K562 (cell line): ENCODE measurements around the gene CEACAM18. TPM values are rescaled to one million over a fixed set of nuclear protein-coding genes. Genes with fewer than 3 reads are reported as not detected.
A peak's percentile ranks its signal among the peaks of the same experiment; 100 is the strongest.

Experiments
- CCNT2 ChIP-seq: IDR thresholded peaks from 2 replicates; pipeline ENCODE4 v1.6.1; 2011; ENCODE audit warnings: borderline replicate concordance, low read depth, mild to moderate bottlenecking, moderate library complexity, mixed read lengths, low read length; ENCODE audit not compliant: insufficient read length; ENCODE audit errors: extremely low read depth
- DNMT1 ChIP-seq: fragments of 450-650 bp; IDR thresholded peaks from 2 replicates; pipeline ENCODE4 v1.6.1; 2016; ENCODE audit warnings: antibody characterized with exemption, mild to moderate bottlenecking
- GTF3C2 ChIP-seq: IDR thresholded peaks from 3 replicates; pipeline ENCODE4 v1.6.1; 2011; ENCODE audit warnings: borderline replicate concordance, mild to moderate bottlenecking, moderate library complexity; ENCODE audit not compliant: insufficient read length; ENCODE audit errors: extremely low read depth
- KDM1A ChIP-seq, 2 experiments: fragments of 450-650 bp; IDR thresholded peaks; 2 replicates each; pipeline ENCODE4 v1.6.1; 2016; ENCODE audit warnings: mild to moderate bottlenecking in 2 of 2
- OTX1 ChIP-seq: fragments of 450-650 bp; formaldehyde crosslinking; IDR thresholded peaks from 2 replicates; pipeline ENCODE4 v1.4.0; 2022; ENCODE audit warnings: mild to moderate bottlenecking
- SETDB1 ChIP-seq: IDR thresholded peaks from one replicate; pipeline ENCODE4 v1.6.1; 2012; ENCODE audit warnings: low read length, control low read depth, inconsistent platforms
- SPI1 ChIP-seq: IDR thresholded peaks from 2 replicates; pipeline ENCODE4 v1.6.1; 2011; ENCODE audit warnings: low read depth, low read length, control low read depth, borderline replicate concordance
- TFAM ChIP-seq: fragments of 250-450 bp; sonication (Bioruptor Pico); conservative IDR thresholded peaks from 2 replicates; pipeline ENCODE4 v1.5.0; 2021; ENCODE audit warnings: mild to moderate bottlenecking, moderate library complexity
- TRIM25 ChIP-seq: fragments of 450-650 bp; IDR thresholded peaks from 2 replicates; pipeline ENCODE4 v1.7.0; 2016; ENCODE audit warnings: borderline replicate concordance
- ZBTB1 ChIP-seq: sonication (generic); formaldehyde crosslinking; IDR thresholded peaks from 2 replicates; pipeline ENCODE4 v1.8.1; 2023; ENCODE audit warnings: missing genetic modification reagents, low read depth, mild to moderate bottlenecking, borderline replicate concordance
- ZBTB5 ChIP-seq: fragments of 450-650 bp; IDR thresholded peaks from 2 replicates; pipeline ENCODE4 v1.6.1; 2017; ENCODE audit warnings: antibody characterized with exemption
- ZMIZ1 ChIP-seq, 2 experiments: fragments of 150-350 bp in 1 of 2; IDR thresholded peaks; 2 replicates each; pipeline ENCODE4 v1.6.1; 2012 to 2016; ENCODE audit warnings: low read depth in 2 of 2, low read length in 2 of 2, mild to moderate bottlenecking in 1 of 2, moderate library complexity in 1 of 2
- ZNF12 ChIP-seq: sonication (generic); formaldehyde crosslinking; IDR thresholded peaks from 2 replicates; pipeline ENCODE4 v1.4.0; 2020; ENCODE audit warnings: mild to moderate bottlenecking, missing genetic modification reagents
- ZNF316 ChIP-seq: fragments of 450-650 bp; IDR thresholded peaks from 2 replicates; pipeline ENCODE4 v1.6.1; 2016
- ZNF511 ChIP-seq: sonication (generic); formaldehyde crosslinking; IDR thresholded peaks from 2 replicates; pipeline ENCODE4 v1.8.0; 2022; ENCODE audit warnings: mild to moderate bottlenecking, missing genetic modification reagents
- polyA plus RNA-seq, 8 experiments: library from polyadenylated mRNA; depleted of rRNA in 4 of 8; stranded (reverse) in 5 of 8; unstranded in 3 of 8; fragments of >200 nt; fragmentation: Nextera tagmentation in 2 of 8; fragmentation: Illumina TruSeq in 1 of 8; extraction: Ambion mirVana in 2 of 8; extraction: Trizol in 1 of 8; gene quantifications; 2 replicates each; pipeline versions ENCODE4 v1.2.1 to v1.2.3, GENCODE V29; 2011 to 2014; ENCODE audit warnings: inconsistent platforms in 1 of 8, missing spikeins in 1 of 8
- total RNA-seq, 7 experiments: library from RNA; depleted of rRNA in 6 of 7; stranded (reverse); fragments of >200 nt in 6 of 7; fragmentation: Illumina TruSeq in 2 of 7; extraction: Trizol in 2 of 7; gene quantifications; 2 replicates each; pipeline versions ENCODE4 v1.2.1 to v1.2.3, GENCODE V29; 2011 to 2021; ENCODE audit warnings: low replicate concordance in 1 of 7

Gene CEACAM18
- total and polyA plus RNA-seq, 9 of the 15 experiments (the other 6 are each of a cell fraction or from before 2014, with no cell fraction given), result 0.08 to 0.24 (median 0.15) TPM; not detected in 3

GRCh38 chr19:51501594-51502263 lies 23.4 kb downstream of the CEACAM18 start, which contains the start of gene SIGLEC12 (continued):
- TF ChIP-seq DNMT1, result no peak
- TF ChIP-seq ZMIZ1 (IDR thresholded peaks at IDR 0.05; ENCODE audit: low read depth in 2 of 2, low read length in 2 of 2), result no peak
- peak; percentile 44; the same call in 1 of the 2 replicates for TF ChIP-seq ZNF316
- TF ChIP-seq CCNT2, result no peak
- no peak for TF ChIP-seq TFAM (CRISPR knock-in tag)
- TF ChIP-seq ZNF12 (CRISPR knock-in tag), result no peak
- TF ChIP-seq ZBTB5, result no peak
- no peak for TF ChIP-seq ZBTB1 (CRISPR knock-in tag)
- TF ChIP-seq SPI1, result 0 out of 2 replicates have a peak, but pooled peaks have one; percentile 11
- TF ChIP-seq ZNF511, result no peak
- TF ChIP-seq OTX1 (CRISPR knock-in tag), result no peak
- TF ChIP-seq GTF3C2, result no peak
- no peak for TF ChIP-seq TRIM25
- TF ChIP-seq SETDB1, result no peak
- TF ChIP-seq KDM1A (IDR thresholded peaks at IDR 0.05), result no peak
